WTC11 (cell line): ENCODE data around the gene BIRC5.

ENCODE experiments used
- CBFB ChIP-seq: sonication (generic); formaldehyde crosslinking; IDR thresholded peaks from 2 replicates; pipeline ENCODE4 v1.8.1; 2022; ENCODE audit warnings: mild to moderate bottlenecking, low read depth, missing genetic modification reagents
- PRRX2 ChIP-seq: fragments of 250-450 bp; sonication (Bioruptor Pico); IDR thresholded peaks from 2 replicates; pipeline ENCODE4 v1.8.0; 2021; ENCODE audit warnings: mild to moderate bottlenecking
- SMAD4 ChIP-seq: sonication (generic); formaldehyde crosslinking; IDR thresholded peaks from 2 replicates; pipeline ENCODE4 v1.8.0; 2022; ENCODE audit warnings: mild to moderate bottlenecking, missing genetic modification reagents
- TEAD4 ChIP-seq: sonication (generic); formaldehyde crosslinking; IDR thresholded peaks from 2 replicates; pipeline ENCODE4 v1.8.0; 2022; ENCODE audit warnings: mild to moderate bottlenecking, missing genetic modification reagents
- ZNF121 ChIP-seq: sonication (generic); formaldehyde crosslinking; IDR thresholded peaks from 2 replicates; pipeline ENCODE4 v1.8.0; 2023; ENCODE audit warnings: missing genetic modification reagents
- ZNF263 ChIP-seq: sonication (generic); formaldehyde crosslinking; IDR thresholded peaks from 2 replicates; pipeline ENCODE4 v1.8.1; 2022; ENCODE audit warnings: low read depth, mild to moderate bottlenecking, moderate library complexity, missing genetic modification reagents
- ZNF317 ChIP-seq: sonication (generic); formaldehyde crosslinking; IDR thresholded peaks from 2 replicates; pipeline ENCODE4 v1.8.1; 2023; ENCODE audit warnings: low read depth, mild to moderate bottlenecking, moderate library complexity, missing genetic modification reagents, borderline replicate concordance
- TF ChIP-seq, protein P1 (sequence below): sonication (generic); formaldehyde crosslinking; IDR thresholded peaks from 2 replicates; pipeline ENCODE4 v1.8.1; 2023; ENCODE audit warnings: mild to moderate bottlenecking, missing genetic modification reagents
- TF ChIP-seq, protein P2 (sequence below): fragments of 200-600 bp; IDR thresholded peaks from 2 replicates; pipeline ENCODE4 v1.8.0; 2022; ENCODE audit warnings: antibody characterized with exemption
- TF ChIP-seq, protein P3 (sequence below): sonication (generic); formaldehyde crosslinking; IDR thresholded peaks from 2 replicates; pipeline ENCODE4 v1.8.1; 2023; ENCODE audit warnings: mild to moderate bottlenecking, missing genetic modification reagents, borderline replicate concordance

DNA sequence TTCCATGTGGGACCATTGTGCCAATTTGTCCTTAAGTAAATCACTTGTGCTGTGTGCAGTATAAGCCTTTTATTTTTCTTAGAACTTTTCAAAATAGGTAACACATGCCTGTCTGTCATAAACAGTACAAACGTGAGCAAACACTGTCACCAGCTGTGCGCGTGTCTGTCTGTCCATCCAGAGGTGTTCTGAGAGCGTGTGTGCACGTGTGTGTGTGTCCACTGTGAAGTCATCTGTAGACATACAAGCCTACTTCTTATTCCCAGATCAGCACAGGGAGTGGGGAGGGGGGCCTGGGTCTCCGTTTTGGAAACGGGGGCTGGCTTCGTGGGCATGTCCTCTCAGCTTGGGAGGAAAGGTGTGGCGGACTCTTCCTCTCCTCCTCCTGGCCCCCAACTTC is 26.8 kb downstream of the BIRC5 start:
- TF ChIP-seq, protein P1, sequence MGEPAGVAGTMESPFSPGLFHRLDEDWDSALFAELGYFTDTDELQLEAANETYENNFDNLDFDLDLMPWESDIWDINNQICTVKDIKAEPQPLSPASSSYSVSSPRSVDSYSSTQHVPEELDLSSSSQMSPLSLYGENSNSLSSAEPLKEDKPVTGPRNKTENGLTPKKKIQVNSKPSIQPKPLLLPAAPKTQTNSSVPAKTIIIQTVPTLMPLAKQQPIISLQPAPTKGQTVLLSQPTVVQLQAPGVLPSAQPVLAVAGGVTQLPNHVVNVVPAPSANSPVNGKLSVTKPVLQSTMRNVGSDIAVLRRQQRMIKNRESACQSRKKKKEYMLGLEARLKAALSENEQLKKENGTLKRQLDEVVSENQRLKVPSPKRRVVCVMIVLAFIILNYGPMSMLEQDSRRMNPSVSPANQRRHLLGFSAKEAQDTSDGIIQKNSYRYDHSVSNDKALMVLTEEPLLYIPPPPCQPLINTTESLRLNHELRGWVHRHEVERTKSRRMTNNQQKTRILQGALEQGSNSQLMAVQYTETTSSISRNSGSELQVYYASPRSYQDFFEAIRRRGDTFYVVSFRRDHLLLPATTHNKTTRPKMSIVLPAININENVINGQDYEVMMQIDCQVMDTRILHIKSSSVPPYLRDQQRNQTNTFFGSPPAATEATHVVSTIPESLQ (CRISPR knock-in tag), result no peak
- TF ChIP-seq, protein P2, sequence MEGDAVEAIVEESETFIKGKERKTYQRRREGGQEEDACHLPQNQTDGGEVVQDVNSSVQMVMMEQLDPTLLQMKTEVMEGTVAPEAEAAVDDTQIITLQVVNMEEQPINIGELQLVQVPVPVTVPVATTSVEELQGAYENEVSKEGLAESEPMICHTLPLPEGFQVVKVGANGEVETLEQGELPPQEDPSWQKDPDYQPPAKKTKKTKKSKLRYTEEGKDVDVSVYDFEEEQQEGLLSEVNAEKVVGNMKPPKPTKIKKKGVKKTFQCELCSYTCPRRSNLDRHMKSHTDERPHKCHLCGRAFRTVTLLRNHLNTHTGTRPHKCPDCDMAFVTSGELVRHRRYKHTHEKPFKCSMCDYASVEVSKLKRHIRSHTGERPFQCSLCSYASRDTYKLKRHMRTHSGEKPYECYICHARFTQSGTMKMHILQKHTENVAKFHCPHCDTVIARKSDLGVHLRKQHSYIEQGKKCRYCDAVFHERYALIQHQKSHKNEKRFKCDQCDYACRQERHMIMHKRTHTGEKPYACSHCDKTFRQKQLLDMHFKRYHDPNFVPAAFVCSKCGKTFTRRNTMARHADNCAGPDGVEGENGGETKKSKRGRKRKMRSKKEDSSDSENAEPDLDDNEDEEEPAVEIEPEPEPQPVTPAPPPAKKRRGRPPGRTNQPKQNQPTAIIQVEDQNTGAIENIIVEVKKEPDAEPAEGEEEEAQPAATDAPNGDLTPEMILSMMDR, result no peak
- no peak for TF ChIP-seq SMAD4 (CRISPR knock-in tag)
- no peak for TF ChIP-seq ZNF317 (CRISPR knock-in tag)
- no peak for TF ChIP-seq ZNF121 (CRISPR knock-in tag)
- TF ChIP-seq ZNF263 (CRISPR knock-in tag), result no peak
- TF ChIP-seq TEAD4 (CRISPR knock-in tag), result no peak
- TF ChIP-seq, protein P3, sequence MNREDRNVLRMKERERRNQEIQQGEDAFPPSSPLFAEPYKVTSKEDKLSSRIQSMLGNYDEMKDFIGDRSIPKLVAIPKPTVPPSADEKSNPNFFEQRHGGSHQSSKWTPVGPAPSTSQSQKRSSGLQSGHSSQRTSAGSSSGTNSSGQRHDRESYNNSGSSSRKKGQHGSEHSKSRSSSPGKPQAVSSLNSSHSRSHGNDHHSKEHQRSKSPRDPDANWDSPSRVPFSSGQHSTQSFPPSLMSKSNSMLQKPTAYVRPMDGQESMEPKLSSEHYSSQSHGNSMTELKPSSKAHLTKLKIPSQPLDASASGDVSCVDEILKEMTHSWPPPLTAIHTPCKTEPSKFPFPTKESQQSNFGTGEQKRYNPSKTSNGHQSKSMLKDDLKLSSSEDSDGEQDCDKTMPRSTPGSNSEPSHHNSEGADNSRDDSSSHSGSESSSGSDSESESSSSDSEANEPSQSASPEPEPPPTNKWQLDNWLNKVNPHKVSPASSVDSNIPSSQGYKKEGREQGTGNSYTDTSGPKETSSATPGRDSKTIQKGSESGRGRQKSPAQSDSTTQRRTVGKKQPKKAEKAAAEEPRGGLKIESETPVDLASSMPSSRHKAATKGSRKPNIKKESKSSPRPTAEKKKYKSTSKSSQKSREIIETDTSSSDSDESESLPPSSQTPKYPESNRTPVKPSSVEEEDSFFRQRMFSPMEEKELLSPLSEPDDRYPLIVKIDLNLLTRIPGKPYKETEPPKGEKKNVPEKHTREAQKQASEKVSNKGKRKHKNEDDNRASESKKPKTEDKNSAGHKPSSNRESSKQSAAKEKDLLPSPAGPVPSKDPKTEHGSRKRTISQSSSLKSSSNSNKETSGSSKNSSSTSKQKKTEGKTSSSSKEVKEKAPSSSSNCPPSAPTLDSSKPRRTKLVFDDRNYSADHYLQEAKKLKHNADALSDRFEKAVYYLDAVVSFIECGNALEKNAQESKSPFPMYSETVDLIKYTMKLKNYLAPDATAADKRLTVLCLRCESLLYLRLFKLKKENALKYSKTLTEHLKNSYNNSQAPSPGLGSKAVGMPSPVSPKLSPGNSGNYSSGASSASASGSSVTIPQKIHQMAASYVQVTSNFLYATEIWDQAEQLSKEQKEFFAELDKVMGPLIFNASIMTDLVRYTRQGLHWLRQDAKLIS (CRISPR knock-in tag), result no peak
- TF ChIP-seq CBFB (CRISPR knock-in tag), result no peak
- no peak for TF ChIP-seq PRRX2 (CRISPR knock-in tag)
